Astrocyte of the cerebellum (primary cell): Measurements from ENCODE around the gene SPATA16.
"Not testable (repeated sequence)": the region's sequence is repeated elsewhere in the genome, so short reads cannot be mapped to it uniquely, and the experiment has no call there.

Source experiments
- DNase-seq: peaks from one replicate; pipeline ENCODE4 v3.0.0-alpha.2; 2011; ENCODE audit warnings: low read depth
- H3K4me3 ChIP-seq: 2 replicates; pipeline ENCODE4 v1.5.1; 2011; ENCODE audit warnings: mild to moderate bottlenecking, low read depth, low read length, moderate library complexity
- CTCF ChIP-seq: IDR thresholded peaks from 2 replicates; pipeline ENCODE4 v1.5.1; 2012; ENCODE audit warnings: low read length, low read depth, moderate library complexity, mild to moderate bottlenecking; ENCODE audit errors: missing control alignments
- in situ Hi-C: cut with HindIII; loops from 2 replicates; pipeline ENCODE4 v1.10.0; 2017; ENCODE audit warnings: low sequenced_read_pairs

Gene SPATA16

GRCh38 chr3:173027429-173027828 lies 113.6 kb downstream of the SPATA16 start:
- no peak overlapping the region for H3K4me3 ChIP-seq
- no peak for DNase-seq
- no peak for TF ChIP-seq CTCF
- in situ Hi-C loops = no loop called here

- no peak overlapping the region for H3K4me3 ChIP-seq
- in situ Hi-C loops = no loop called here
- TF ChIP-seq CTCF = no peak
- DNase-seq = no peak
These were observed 115.1 kb downstream of the SPATA16 start for GRCh38 chr3:173025941-173026340.

GRCh38 chr3:173021547-173022185 lies 119.4 kb downstream of the SPATA16 start:
- TF ChIP-seq CTCF = no peak
- in situ Hi-C loops = no loop called here
- DNase-seq = no peak
- no peak overlapping the region for H3K4me3 ChIP-seq

GRCh38 chr3:173020128-173020527 lies 120.9 kb downstream of the SPATA16 start:
- in situ Hi-C loops, H3K4me3 ChIP-seq, DNase-seq: not testable (repeated sequence)

- no peak overlapping the region for H3K4me3 ChIP-seq
- no peak for DNase-seq
- in situ Hi-C loops = no loop called here
- TF ChIP-seq CTCF = no peak
These were observed 121.7 kb downstream of the SPATA16 start for GRCh38 chr3:173019378-173019777.

- in situ Hi-C loops = no loop called here
- no peak for TF ChIP-seq CTCF
- H3K4me3 ChIP-seq = no peak overlapping the region
- no peak for DNase-seq
These were observed 122.3 kb downstream of the SPATA16 start for GRCh38 chr3:173018758-173019157.

GRCh38 chr3:173013219-173013832 lies 127.7 kb downstream of the SPATA16 start:
- no peak for DNase-seq
- in situ Hi-C loops = no loop called here
- H3K4me3 ChIP-seq = no peak overlapping the region
- TF ChIP-seq CTCF = no peak
